CD4-positive, alpha-beta memory T cell (primary cell): Measurements from ENCODE around the gene PANK4. TPM values are rescaled to one million over a fixed set of nuclear protein-coding genes. Genes with fewer than 3 reads are reported as not detected.
A peak's percentile ranks its signal among the peaks of the same experiment; 100 is the strongest.

Experiments used
- CTCF ChIA-PET: fragments of 350-600 bp; sonication (Branson Sonifier 250); formaldehyde crosslinking; loops from one replicate; lab custom pipeline; 2021; ENCODE audit warnings: inconsistent platforms; ENCODE audit not compliant: partially characterized antibody; lab: Charles Lee
- POLR2A ChIA-PET: fragments of 350-600 bp; sonication (Branson Sonifier 250); formaldehyde crosslinking; loops from one replicate; lab custom pipeline; 2021; ENCODE audit not compliant: partially characterized antibody; lab: Charles Lee
- DNase-seq, 5 donors: peaks; one replicate each; pipeline versions ENCODE4 v3.0.0 to v3.0.0-alpha.2; 2020 to 2022; ENCODE audit warnings: mixed read lengths in 1 of 5
- H3K27ac ChIP-seq: one replicate; pipeline ENCODE4 v1.7.0; 2013; ENCODE audit warnings: low read depth, low read length
- H3K27me3 ChIP-seq: 2 replicates; pipeline ENCODE4 v1.7.0; 2013; ENCODE audit warnings: mild to moderate bottlenecking, low read length, moderate library complexity; ENCODE audit not compliant: insufficient read depth
- H3K36me3 ChIP-seq: 2 replicates; pipeline ENCODE4 v1.7.0; 2013; ENCODE audit warnings: mild to moderate bottlenecking, low read length, moderate library complexity; ENCODE audit not compliant: insufficient read depth
- H3K4me1 ChIP-seq: 2 replicates; pipeline ENCODE4 v1.7.0; 2013; ENCODE audit warnings: mild to moderate bottlenecking, low read length, moderate library complexity; ENCODE audit not compliant: insufficient read depth
- H3K4me3 ChIP-seq, 2 donors: one replicate each; pipeline ENCODE4 v1.7.0; 2013; ENCODE audit warnings: low read length in 2 of 2, mild to moderate bottlenecking in 1 of 2
- H3K9me3 ChIP-seq, 2 donors: one replicate each; pipeline ENCODE4 v1.7.0; 2013; ENCODE audit warnings: low read length in 2 of 2, control low read depth in 1 of 2; ENCODE audit not compliant: control insufficient read depth in 1 of 2
- H3K27ac Mint-ChIP-seq, 7 donors: one replicate each; pipeline ENCODE4 v1.8.0; 2020 to 2021; ENCODE audit warnings: mixed read lengths in 7 of 7, mild to moderate bottlenecking in 6 of 7, inconsistent platforms in 3 of 7, moderate library complexity in 3 of 7
- H3K27me3 Mint-ChIP-seq, 2 donors: one replicate each; pipeline ENCODE4 v1.8.0; 2020 to 2021; ENCODE audit warnings: mixed read lengths in 2 of 2
- H3K36me3 Mint-ChIP-seq, 2 donors: one replicate each; pipeline ENCODE4 v1.8.0; 2020 to 2021; ENCODE audit warnings: mixed read lengths in 2 of 2, inconsistent platforms in 1 of 2, mild to moderate bottlenecking in 1 of 2
- H3K4me1 Mint-ChIP-seq, 4 donors: one replicate each; pipeline ENCODE4 v1.8.0; 2020 to 2021; ENCODE audit warnings: mixed read lengths in 4 of 4, mild to moderate bottlenecking in 1 of 4
- H3K4me3 Mint-ChIP-seq, 8 donors: one replicate each; pipeline ENCODE4 v1.8.0; 2020 to 2021; ENCODE audit warnings: mixed read lengths in 8 of 8, mild to moderate bottlenecking in 7 of 8, moderate library complexity in 6 of 8, inconsistent platforms in 3 of 8
- H3K9me3 Mint-ChIP-seq, 8 donors: one replicate each; pipeline ENCODE4 v1.8.0; 2020 to 2021; ENCODE audit warnings: mixed read lengths in 8 of 8, mild to moderate bottlenecking in 5 of 8, inconsistent platforms in 3 of 8, moderate library complexity in 1 of 8
- intact Hi-C: fragments of 100-400 bp; cut with micrococcal nuclease; formaldehyde crosslinking; loops from one replicate; pipeline ENCODE4 v1.15.1; 2023
- polyA plus RNA-seq, 2 donors: library from polyadenylated mRNA; unstranded; fragments of 300-500 nt; fragmentation: Illumina TruSeq; gene quantifications; one replicate each; pipeline ENCODE4 v1.2.3, GENCODE V29; 2021
- total RNA-seq, 2 experiments: library from RNA; stranded (reverse); gene quantifications; one replicate each; pipeline ENCODE4 v1.2.3, GENCODE V29; 2021

PANK4 gene
- total and polyA plus RNA-seq, 4 experiments from 2014 or later, result 10.6 to 93.7 (median 56.6) TPM

DNA sequence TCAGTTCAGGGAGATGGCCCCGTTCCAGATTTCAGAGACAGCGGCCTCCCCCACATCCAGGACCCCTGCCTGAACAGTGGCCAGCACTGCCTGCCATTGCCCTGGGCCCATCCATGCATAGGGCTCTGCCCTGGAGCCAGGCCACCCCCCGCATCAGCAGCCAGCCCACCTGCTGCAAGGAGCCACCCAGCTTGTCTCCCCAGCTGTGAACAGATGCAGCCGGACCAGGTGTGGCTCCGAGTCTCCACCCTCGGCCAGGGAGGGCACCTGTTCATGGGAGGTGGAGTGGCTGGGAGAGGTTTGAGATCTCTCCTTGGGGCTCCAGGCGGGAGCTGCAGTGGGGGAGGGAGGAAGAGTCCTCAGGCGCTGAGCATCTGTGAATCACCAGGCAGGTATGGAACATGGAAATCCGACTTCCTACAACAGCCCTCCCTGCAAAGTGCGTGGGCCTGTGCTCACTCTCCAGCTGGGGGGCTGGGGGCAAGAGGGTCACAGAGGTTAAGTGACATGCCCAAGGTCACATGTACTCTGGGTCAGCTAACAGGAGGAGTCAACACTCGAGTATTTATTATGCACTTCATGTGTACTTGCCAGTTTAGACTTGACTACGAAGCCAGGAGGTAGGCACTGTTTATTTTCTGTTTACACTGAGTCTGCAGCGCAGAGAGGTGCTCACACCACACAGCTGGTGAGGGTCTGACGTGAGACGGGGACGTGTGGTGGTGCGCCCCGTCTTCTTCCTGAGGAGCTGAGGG lies 8.5 kb upstream of the PANK4 start:
- Histone ChIP-seq H3K4me3 (no peak overlapping the region), H3K27me3 (peaks cover 14% of the 10 kb centered on the region), H3K4me1 (peaks cover 11% of the 10 kb centered on the region), H3K27ac (no peak overlapping the region), H3K9me3 (no peaks in the 10 kb centered on the region), H3K36me3 (no peaks in the 10 kb centered on the region)
- no peaks in the 10 kb centered on the region for H3K36me3 Mint-ChIP-seq
- intact Hi-C loops, result no loop called here
- peaks cover 1 to 6% (median 4%) of the 10 kb centered on the region in 4 donors for H3K4me1 Mint-ChIP-seq
- no peak overlapping the region for H3K27ac Mint-ChIP-seq
- ChIA-PET CTCF (no interaction called here), POLR2A (interaction anchor here (1.7 to 13.2 kb wide), 2 partner anchors 9 to 10 kb away, joined by 5 to 367 read pairs; partner anchors contain the start of gene PANK4)
- DNase-seq, result no peak
- H3K4me3 Mint-ChIP-seq, result no peak overlapping the region
- peaks cover 7 to 15% of the 10 kb centered on the region in 2 donors for H3K27me3 Mint-ChIP-seq
- no peaks in the 10 kb centered on the region for H3K9me3 Mint-ChIP-seq

DNA sequence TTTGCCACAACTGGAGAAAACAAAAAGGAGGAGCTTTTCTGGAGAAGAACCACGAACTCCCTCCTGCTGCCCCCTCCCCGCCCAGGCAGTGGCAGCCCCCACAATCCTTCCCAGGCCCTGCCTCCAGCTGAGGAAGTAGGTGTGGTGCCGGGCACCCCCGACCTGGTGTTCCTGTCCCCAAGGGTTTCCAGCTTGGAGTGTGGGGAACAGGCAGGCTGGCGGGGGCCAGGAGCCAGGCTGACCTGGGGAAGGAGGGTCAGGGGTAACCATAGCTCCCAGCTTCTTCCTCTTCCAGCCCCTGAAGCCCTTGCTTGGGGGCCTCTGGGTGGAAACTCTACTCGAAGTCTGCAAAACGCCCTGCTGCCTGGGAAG lies 7.9 kb upstream of the PANK4 start:
- H3K27ac Mint-ChIP-seq, result no peak overlapping the region
- ChIA-PET POLR2A (interaction anchor here (13.2 kb wide), 1 partner anchor 11 kb away, joined by 367 read pairs; no protein-coding TSS in a partner anchor), CTCF (no interaction called here)
- H3K27me3 ChIP-seq, result peaks cover 14% of the 10 kb centered on the region
- peaks cover 1 to 6% (median 4%) of the 10 kb centered on the region in 4 donors for H3K4me1 Mint-ChIP-seq
- no peak overlapping the region for H3K4me3 ChIP-seq
- no peaks in the 10 kb centered on the region for H3K36me3 ChIP-seq
- intact Hi-C loops, result no loop called here
- H3K9me3 ChIP-seq, result no peaks in the 10 kb centered on the region
- peaks cover 11% of the 10 kb centered on the region for H3K4me1 ChIP-seq
- no peak overlapping the region for H3K4me3 Mint-ChIP-seq
- H3K36me3 Mint-ChIP-seq, result no peaks in the 10 kb centered on the region
- no peak overlapping the region for H3K27ac ChIP-seq
- no peak for DNase-seq
- H3K9me3 Mint-ChIP-seq, result no peaks in the 10 kb centered on the region
- peaks cover 7 to 15% of the 10 kb centered on the region in 2 donors for H3K27me3 Mint-ChIP-seq

DNA sequence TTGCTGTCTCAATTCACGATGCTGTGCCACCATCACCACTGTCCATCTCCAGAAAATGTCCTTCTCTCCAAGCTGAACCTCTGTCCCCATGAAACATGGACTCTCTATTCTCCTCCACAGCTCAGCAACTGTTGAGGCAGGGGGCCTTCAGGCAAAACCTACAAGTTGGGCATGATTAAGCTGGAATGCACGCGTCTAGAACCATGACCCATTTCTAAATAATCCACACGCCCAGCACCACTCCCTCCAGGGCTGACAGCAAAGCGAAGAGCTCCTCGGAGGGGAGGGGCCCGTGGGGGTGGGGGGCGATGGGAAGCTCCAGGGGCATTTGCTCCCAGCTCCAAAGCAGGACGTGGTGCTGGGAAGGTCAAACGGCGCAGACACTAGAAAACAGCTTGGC lies 7.0 kb upstream of the PANK4 start:
- no peak overlapping the region for H3K4me3 Mint-ChIP-seq
- H3K4me1 Mint-ChIP-seq, result peaks cover 1 to 15% (median 9%) of the 10 kb centered on the region in 4 donors
- Histone ChIP-seq H3K27me3 (peaks cover 17% of the 10 kb centered on the region), H3K4me1 (peaks cover 18% of the 10 kb centered on the region), H3K36me3 (no peaks in the 10 kb centered on the region), H3K9me3 (no peaks in the 10 kb centered on the region), H3K4me3 (no peak overlapping the region), H3K27ac (no peak overlapping the region)
- CTCF ChIA-PET, result interaction anchor here (1.8 kb wide), 1 partner anchor 14 kb away, joined by 6 read pairs; no protein-coding TSS in a partner anchor
- no peaks in the 10 kb centered on the region for H3K9me3 Mint-ChIP-seq
- H3K27ac Mint-ChIP-seq, result no peak overlapping the region
- peaks cover 13 to 21% of the 10 kb centered on the region in 2 donors for H3K27me3 Mint-ChIP-seq
- POLR2A ChIA-PET, result interaction anchor here (13.2 kb wide), 1 partner anchor 12 kb away, joined by 367 read pairs; no protein-coding TSS in a partner anchor
- H3K36me3 Mint-ChIP-seq, result no peaks in the 10 kb centered on the region
- no peak for DNase-seq
- intact Hi-C loops, result no loop called here

DNA sequence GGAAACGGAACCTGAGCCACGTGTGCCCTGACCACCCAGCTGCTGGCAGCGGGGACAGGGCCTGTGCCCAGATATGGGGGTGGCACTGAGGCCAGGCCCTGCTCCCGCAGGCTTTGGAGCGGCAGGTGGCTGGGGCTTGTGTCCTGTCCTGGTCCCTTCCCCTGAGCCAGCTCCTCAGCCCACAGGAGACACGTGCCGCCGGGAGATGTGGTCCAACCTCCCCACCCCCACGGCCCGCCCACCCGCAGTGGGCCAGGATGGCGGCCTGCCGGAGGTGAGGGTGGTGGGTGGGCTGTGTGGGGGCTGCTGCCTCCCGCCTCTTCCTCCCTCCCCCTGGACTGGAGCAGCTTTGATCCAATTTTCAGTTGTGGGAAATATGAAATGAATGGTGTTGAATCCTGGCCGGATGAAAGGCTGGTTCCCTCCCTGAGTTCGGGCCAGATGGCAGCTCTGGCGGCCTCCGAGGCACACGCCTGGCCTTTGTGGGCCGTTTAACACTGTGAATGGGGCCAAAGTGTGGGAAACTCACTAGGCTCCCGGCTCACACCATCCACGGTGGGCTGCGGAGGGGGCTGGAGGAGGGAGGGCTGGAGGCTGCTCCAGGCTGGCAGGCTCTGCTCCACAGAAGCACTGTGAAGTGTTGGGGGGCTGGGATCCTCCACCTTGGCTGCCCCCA lies 6.2 kb upstream of the PANK4 start:
- Histone ChIP-seq H3K9me3 (no peaks in the 10 kb centered on the region), H3K36me3 (no peaks in the 10 kb centered on the region), H3K4me3 (no peak overlapping the region), H3K27ac (no peak overlapping the region), H3K27me3 (peaks cover 17% of the 10 kb centered on the region), H3K4me1 (peaks cover 18% of the 10 kb centered on the region)
- Mint-ChIP-seq H3K4me3 (no peak overlapping the region), H3K4me1 (peaks cover 1 to 15% (median 9%) of the 10 kb centered on the region in 4 donors), H3K9me3 (no peaks in the 10 kb centered on the region), H3K36me3 (no peaks in the 10 kb centered on the region), H3K27ac (no peak overlapping the region), H3K27me3 (peaks cover 13 to 21% of the 10 kb centered on the region in 2 donors)
- intact Hi-C loops, result no loop called here
- CTCF ChIA-PET, result interaction anchor here (1.8 kb wide), 1 partner anchor 15 kb away, joined by 6 read pairs; no protein-coding TSS in a partner anchor
- POLR2A ChIA-PET, result interaction anchor here (0.9 to 13.2 kb wide), 2 partner anchors 9 to 12 kb away, joined by 3 to 367 read pairs; no protein-coding TSS in a partner anchor
- DNase-seq, result no peak

DNA sequence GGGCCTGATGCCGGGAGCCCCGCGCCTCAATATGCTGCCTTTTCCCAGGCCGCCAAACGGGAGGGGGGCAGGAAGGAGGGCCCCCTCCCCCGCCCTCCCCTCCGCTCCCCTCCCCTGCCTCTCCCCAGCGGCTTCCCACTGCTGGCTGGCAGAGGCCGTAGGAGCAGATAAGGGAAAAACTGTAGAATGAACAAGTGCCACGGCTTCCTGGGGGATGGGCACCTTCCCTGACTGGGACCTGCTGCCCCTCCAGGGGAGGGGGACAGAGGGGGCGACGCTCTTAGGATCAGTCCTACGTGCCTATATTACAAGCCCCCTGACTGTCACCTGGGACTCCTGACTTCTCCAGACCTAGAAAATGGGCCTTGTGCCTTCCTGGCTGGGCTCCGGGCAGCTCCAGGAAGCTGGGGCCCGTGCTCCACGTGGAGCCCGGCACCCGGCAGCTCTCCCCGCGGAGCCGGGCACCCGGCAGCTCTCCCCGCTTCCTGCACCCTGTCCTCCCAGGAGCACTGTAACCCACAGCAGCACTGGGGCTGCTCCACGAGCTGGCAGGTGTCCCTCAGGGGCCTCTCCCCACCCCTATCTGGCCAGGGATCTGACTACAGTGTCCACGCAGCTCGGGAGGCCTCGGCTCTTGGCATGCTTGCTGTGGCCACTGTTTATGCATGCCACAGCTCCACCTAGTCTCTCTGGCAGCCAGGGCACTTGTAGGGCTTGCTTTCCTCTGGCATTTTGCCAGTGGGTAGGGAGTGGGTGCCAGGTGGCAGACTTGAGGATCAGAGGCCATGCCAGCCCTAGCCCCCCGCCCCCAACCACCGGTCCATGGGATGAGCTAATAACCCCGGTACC lies 4.3 kb upstream of the PANK4 start:
- Histone ChIP-seq H3K27me3 (peaks cover 17% of the 10 kb centered on the region), H3K4me3 (no peak overlapping the region), H3K27ac (no peak overlapping the region), H3K9me3 (no peaks in the 10 kb centered on the region), H3K36me3 (no peaks in the 10 kb centered on the region), H3K4me1 (peaks cover 28% of the 10 kb centered on the region)
- no peak for DNase-seq
- Mint-ChIP-seq H3K4me1 (peaks cover 3 to 29% (median 15%) of the 10 kb centered on the region in 4 donors), H3K27ac (peak overlapping the region in 1 of 7 donors; percentile 76), H3K4me3 (peak overlapping the region in 7 of 8 donors; percentile 28 to 73 (median 49)), H3K27me3 (peaks cover 13 to 20% of the 10 kb centered on the region in 2 donors), H3K9me3 (no peaks in the 10 kb centered on the region), H3K36me3 (peaks cover 0 to 2% of the 10 kb centered on the region in 2 donors)
- intact Hi-C loops, result no loop called here
- CTCF ChIA-PET, result interaction anchor here (1.4 kb wide), 1 partner anchor 16 kb away, joined by 5 read pairs; no protein-coding TSS in a partner anchor
- POLR2A ChIA-PET, result interaction anchor here (0.8 to 13.2 kb wide), 2 partner anchors 14 to 54 kb away, joined by 4 to 367 read pairs; no protein-coding TSS in a partner anchor

DNA sequence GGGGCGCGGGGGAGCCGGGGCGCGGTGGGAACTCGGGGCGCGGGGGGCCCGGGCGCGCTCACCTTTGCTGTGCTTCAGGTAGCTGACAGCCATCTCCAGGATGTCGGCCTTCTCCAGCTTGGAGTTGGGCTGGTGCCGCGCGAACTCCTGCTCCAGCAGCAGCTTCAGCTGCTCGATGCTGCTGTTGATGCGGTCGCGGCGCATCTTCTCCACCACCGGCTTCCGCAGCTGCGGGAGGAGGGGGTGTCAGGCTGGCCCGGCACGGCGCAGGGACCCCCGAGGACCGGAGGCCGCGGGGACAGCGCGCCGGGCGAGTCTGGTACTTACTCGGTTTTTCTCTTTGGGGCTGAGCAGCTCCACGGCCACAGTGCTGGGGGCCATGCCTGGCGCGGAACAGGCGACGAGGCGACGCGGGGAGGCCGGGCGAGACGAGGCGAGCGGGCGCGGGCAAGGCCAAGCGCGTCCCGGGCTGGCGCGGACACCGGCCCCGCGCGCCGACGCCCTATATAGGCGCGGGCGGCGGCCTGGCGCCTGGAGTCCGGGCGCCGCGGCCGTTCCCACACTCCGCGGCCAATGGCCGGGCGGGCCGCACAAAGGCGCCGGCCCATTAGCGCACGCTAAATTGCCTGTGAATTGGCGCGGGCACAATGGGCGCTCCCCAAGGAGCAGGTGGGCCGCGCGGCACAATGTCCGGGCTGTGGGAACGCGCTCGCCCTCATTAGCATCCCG lies 3.6 kb upstream of the PANK4 start, which contains the start of gene HES5:
TSS of gene HES5 (minus strand) at position 480 of the 729 bp plus-strand sequence. CDS start at position 381, 99 bp downstream.
- no peak within 1 kb of the TSS for H3K27ac ChIP-seq
- intact Hi-C loops, result loop anchor here (5.0 kb wide), 1 partner anchor 333 kb away; no protein-coding TSS in a partner anchor
- no peaks in the 10 kb centered on the region for H3K36me3 ChIP-seq
- H3K4me1 Mint-ChIP-seq, result peaks cover 6 to 34% (median 20%) of the 10 kb centered on the region in 4 donors
- ChIA-PET POLR2A (interaction anchor here (0.5 to 13.2 kb wide), 7 partner anchors 10 to 117 kb away, joined by 3 to 367 read pairs (median 4); partner anchors contain the start of gene TNFRSF14), CTCF (interaction anchor here (1.4 to 1.5 kb wide), 2 partner anchors 17 to 18 kb away, joined by 5 read pairs; no protein-coding TSS in a partner anchor)
- peak in 2 of 5 donors; percentile 27 to 28 for DNase-seq
- H3K4me3 Mint-ChIP-seq, result peak within 1 kb of the TSS; percentile 61 to 83 (median 76)
- peaks cover 17% of the 10 kb centered on the region for H3K27me3 ChIP-seq
- no peak within 1 kb of the TSS for H3K4me3 ChIP-seq
- H3K27ac Mint-ChIP-seq, result peak within 1 kb of the TSS in 4 of 7 donors; percentile 29 to 81 (median 52)
- H3K9me3 Mint-ChIP-seq, result no peaks in the 10 kb centered on the region
- peaks cover 36% of the 10 kb centered on the region for H3K4me1 ChIP-seq
- H3K27me3 Mint-ChIP-seq, result peaks cover 11 to 18% of the 10 kb centered on the region in 2 donors
- no peaks in the 10 kb centered on the region for H3K9me3 ChIP-seq
- H3K36me3 Mint-ChIP-seq, result peaks cover 0 to 2% of the 10 kb centered on the region in 2 donors
